ENCODE measurements around the gene CDC25C. TPM values are rescaled to one million over a fixed set of nuclear protein-coding genes. Genes with fewer than 3 reads are reported as not detected.
"Not testable (repeated sequence)": the region's sequence is repeated elsewhere in the genome, so short reads cannot be mapped to it uniquely, and the experiment has no call there.

Gene CDC25C
- total RNA-seq, 4 donors from 2014 or later: 0.32 to 2.8 (median 0.68) TPM; not detected in 1

- no peaks in the 10 kb centered on the region for H3K36me3 ChIP-seq
- no peak overlapping the region for H3K4me3 ChIP-seq
- no peaks in the 10 kb centered on the region for H3K27me3 ChIP-seq
- in situ Hi-C loops (cut with MboI; ENCODE audit: low pct_ligation_motif_present in 1 of 4, low pct_unique_long_range_greater_than_20kb in 1 of 4, low sequenced_read_pairs in 3 of 4): no loop called here
- WGBS, 2 donors (ENCODE audit: low coverage in 1 of 2): 23% methylated on average over 3 of the region's 3 CpGs; no CpG with 5 or more reads in 1 of the 2 donors
- no peaks in the 10 kb centered on the region for H3K9me3 ChIP-seq
- intact Hi-C loops (cut with DNase I; ENCODE audit: low total_unique reads): no loop called here
- no peak for TF ChIP-seq POLR2AphosphoS5 (IDR thresholded peaks at IDR 0.05)
- no peak for TF ChIP-seq EP300 (IDR thresholded peaks at IDR 0.05; ENCODE audit: low read depth)
- no peak for TF ChIP-seq POLR2A (IDR thresholded peaks at IDR 0.05)
- H3K27ac ChIP-seq: no peak overlapping the region
- DNase-seq: no peak
- H3K4me1 ChIP-seq: peaks cover 10 to 37% (median 23%) of the 10 kb centered on the region in 4 donors
These were observed 3.4 kb upstream of the CDC25C start for GRCh38 chr5:138334867-138335447.

GRCh38 chr5:138330813-138331448 is 673 bp downstream of the CDC25C start:
- peaks cover 5 to 20% (median 15%) of the 10 kb centered on the region in 4 donors for H3K4me1 ChIP-seq
- H3K27ac ChIP-seq: peak overlapping the region in 1 of 4 donors; percentile 15
- no peaks in the 10 kb centered on the region for H3K36me3 ChIP-seq
- no peaks in the 10 kb centered on the region for H3K27me3 ChIP-seq
- intact Hi-C loops (cut with DNase I; ENCODE audit: low total_unique reads) (no loop called here), in situ Hi-C loops (cut with MboI; ENCODE audit: low pct_ligation_motif_present in 1 of 4, low pct_unique_long_range_greater_than_20kb in 1 of 4, low sequenced_read_pairs in 3 of 4) (no loop called here)
- WGBS, 2 donors (ENCODE audit: low coverage in 1 of 2): 3 to 9% methylated on average over 6 to 12 of the region's 12 CpGs
- H3K4me3 ChIP-seq: peak overlapping the region; percentile 0 to 70 (median 38)
- no peaks in the 10 kb centered on the region for H3K9me3 ChIP-seq
- no peak for DNase-seq
- no peak for TF ChIP-seq POLR2A (IDR thresholded peaks at IDR 0.05)

GRCh38 chr5:138318211-138318610 is 13.4 kb downstream of the CDC25C start:
- in situ Hi-C loops (cut with MboI; ENCODE audit: low pct_ligation_motif_present in 1 of 4, low pct_unique_long_range_greater_than_20kb in 1 of 4, low sequenced_read_pairs in 3 of 4): not testable (repeated sequence)

DNA sequence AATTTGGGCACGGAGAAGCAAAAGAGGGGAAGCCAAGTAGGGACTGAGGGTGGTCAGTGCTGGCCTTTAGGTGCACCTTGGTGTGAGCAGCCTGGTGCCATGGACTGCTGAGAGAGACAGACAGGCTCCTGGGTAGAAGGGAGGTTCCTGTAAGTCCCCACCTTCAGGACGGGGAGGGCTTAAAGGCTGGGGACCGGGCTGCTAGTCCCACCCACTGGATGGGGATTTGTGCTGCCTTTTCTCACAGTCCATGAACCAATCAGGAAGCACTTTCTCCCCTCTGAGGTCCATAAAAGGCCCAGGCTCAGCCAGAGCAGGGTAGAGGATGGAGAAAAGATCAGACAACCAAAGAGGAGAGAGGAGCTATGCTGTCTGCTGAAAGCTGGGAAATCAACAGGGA is 15.2 kb downstream of the CDC25C start:
- Histone ChIP-seq H3K4me1 (no peaks in the 10 kb centered on the region), H3K36me3 (no peaks in the 10 kb centered on the region), H3K27me3 (no peaks in the 10 kb centered on the region), H3K4me3 (no peak overlapping the region), H3K27ac (no peak overlapping the region), H3K9me3 (no peaks in the 10 kb centered on the region)
- TF ChIP-seq POLR2A (IDR thresholded peaks at IDR 0.05) (no peak), EP300 (IDR thresholded peaks at IDR 0.05; ENCODE audit: low read depth) (no peak), CTCF (IDR thresholded peaks at IDR 0.05) (no peak), POLR2AphosphoS5 (IDR thresholded peaks at IDR 0.05) (no peak)
- intact Hi-C loops (cut with DNase I; ENCODE audit: low total_unique reads): no loop called here
- 100% methylated on average over 2 of the region's 3 CpGs; no CpG with 5 or more reads in 1 of the 2 donors for WGBS, 2 donors (ENCODE audit: low coverage in 1 of 2)
- DNase-seq: no peak
- in situ Hi-C loops (cut with MboI; ENCODE audit: low pct_ligation_motif_present in 1 of 4, low pct_unique_long_range_greater_than_20kb in 1 of 4, low sequenced_read_pairs in 3 of 4): no loop called here

More at GRCh38 chr5:138318211-138318610, 13.4 kb downstream of the CDC25C start:
- intact Hi-C loops (cut with DNase I; ENCODE audit: low total_unique reads); H3K27ac ChIP-seq; H3K4me3 ChIP-seq; H3K36me3 ChIP-seq; H3K9me3 ChIP-seq; DNase-seq; H3K4me1 ChIP-seq; H3K27me3 ChIP-seq: not testable (repeated sequence)
- WGBS, 2 donors (ENCODE audit: low coverage in 1 of 2): 98 to 100% methylated on average over 2 to 4 of the region's 4 CpGs

DNA sequence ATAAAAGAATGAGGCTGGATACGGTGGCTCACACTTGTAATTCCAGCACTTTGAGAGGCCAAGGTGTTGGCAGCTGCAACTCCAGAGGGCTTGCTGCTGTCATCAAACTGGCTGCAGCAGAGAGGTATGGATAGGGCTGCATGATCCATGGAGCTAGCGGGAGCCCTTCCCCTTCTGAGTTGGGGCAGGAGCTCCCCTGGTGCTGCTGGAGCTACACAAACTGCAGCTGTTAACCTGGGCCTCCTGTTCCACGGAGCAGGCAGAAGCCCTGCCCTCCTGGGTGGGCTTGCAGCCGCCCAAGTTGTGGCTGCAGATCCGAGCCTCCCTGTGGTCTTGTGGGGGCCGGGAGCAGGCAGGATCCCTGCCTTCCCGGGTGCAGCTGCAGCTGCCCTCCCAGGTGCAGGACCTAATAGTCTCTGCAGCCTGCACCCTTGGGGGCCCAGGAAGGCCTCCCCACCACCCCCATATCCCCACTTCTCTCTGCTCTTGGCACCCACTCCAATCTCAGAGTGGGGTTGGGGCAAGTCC is 15.8 kb downstream of the CDC25C start:
- Histone ChIP-seq H3K27ac (no peak overlapping the region), H3K4me3 (no peak overlapping the region), H3K36me3 (no peaks in the 10 kb centered on the region), H3K27me3 (no peaks in the 10 kb centered on the region), H3K9me3 (no peaks in the 10 kb centered on the region), H3K4me1 (no peaks in the 10 kb centered on the region)
- TF ChIP-seq CTCF (IDR thresholded peaks at IDR 0.05): no peak
- TF ChIP-seq POLR2AphosphoS5 (IDR thresholded peaks at IDR 0.05): no peak
- no peak for TF ChIP-seq EP300 (IDR thresholded peaks at IDR 0.05; ENCODE audit: low read depth)
- TF ChIP-seq POLR2A (IDR thresholded peaks at IDR 0.05): no peak
- intact Hi-C loops (cut with DNase I; ENCODE audit: low total_unique reads): no loop called here
- WGBS, 2 donors (ENCODE audit: low coverage in 1 of 2): 97 to 100% methylated on average over 1 to 2 of the region's 7 CpGs
- in situ Hi-C loops (cut with MboI; ENCODE audit: low pct_ligation_motif_present in 1 of 4, low pct_unique_long_range_greater_than_20kb in 1 of 4, low sequenced_read_pairs in 3 of 4): no loop called here
- no peak for DNase-seq

Measured in transverse colon (tissue), 4 donors.